ENCODE results near the gene DPH3. TPM values are rescaled to one million over a fixed set of nuclear protein-coding genes. Genes with fewer than 3 reads are reported as not detected.

Gene DPH3
- polyA plus RNA-seq, 1 of the 3 experiments (the other 2 are of a cell fraction), result 8.5 TPM

GRCh38 chr3:16309558-16309957, 44.8 kb upstream of the DPH3 start:
- POLR2A ChIA-PET, result no interaction called here

More at GRCh38 chr3:16309558-16309957, 44.8 kb upstream of the DPH3 start:
- Histone ChIP-seq H3K4me3 (ENCODE audit: low read depth in 2 of 2, low read length in 1 of 2) (no peak overlapping the region), H3K9me2 (no peaks in the 10 kb centered on the region), H3K9me3 (no peaks in the 10 kb centered on the region), H3K4me1 (ENCODE audit: control insufficient read depth in 1 of 2, insufficient read depth in 2 of 2, low read depth in 1 of 2, low read length in 1 of 2) (peaks cover 0 to 14% of the 10 kb centered on the region in 2 experiments; a peak in 1 of 4 replicates), H3K4me2 (no peak overlapping the region), H3F3A (replicated peaks; ENCODE audit: insufficient read depth) (peaks cover 12% of the 10 kb centered on the region), H4K20me1 (ENCODE audit: insufficient read depth) (no peaks in the 10 kb centered on the region), H3K79me2 (ENCODE audit: insufficient read depth) (no peaks in the 10 kb centered on the region), H3K36me3 (replicated peaks in 1 of 2; ENCODE audit: control insufficient read depth in 1 of 2, insufficient read depth in 2 of 2, low read length in 1 of 2) (peaks cover 16 to 39% of the 10 kb centered on the region in 2 experiments), H3K27ac (ENCODE audit: low read depth in 2 of 2, low read length in 1 of 2) (no peak overlapping the region; a peak in 1 of 4 replicates), H3K9ac (no peak overlapping the region), H2AFZ (ENCODE audit: low read depth) (no peak overlapping the region), H3K27me3 (ENCODE audit: insufficient read depth) (no peaks in the 10 kb centered on the region)
- no peak for DNase-seq
- TF ChIP-seq MEF2A (IDR thresholded peaks at IDR 0.05; ENCODE audit: borderline replicate concordance, low read depth) (no peak), FOSL2 (IDR thresholded peaks at IDR 0.05; ENCODE audit: borderline replicate concordance, low read depth) (peak; percentile 67), RCOR1 (IDR thresholded peaks at IDR 0.05; ENCODE audit: low read length) (no peak), SMC3 (IDR thresholded peaks at IDR 0.05; ENCODE audit: low read depth, low read length) (no peak), FOXJ3 (CRISPR knock-in tag; IDR thresholded peaks at IDR 0.05) (no peak), RAD21 (IDR thresholded peaks at IDR 0.05; ENCODE audit: low read length) (no peak), USF2 (IDR thresholded peaks at IDR 0.05; ENCODE audit: borderline replicate concordance, low read depth, low read length) (no peak), JUND (IDR thresholded peaks at IDR 0.05) (peak; percentile 50), GATA2 (CRISPR knock-in tag; IDR thresholded peaks at IDR 0.05) (no peak), RXRA (IDR thresholded peaks at IDR 0.05; ENCODE audit: borderline replicate concordance, low read depth) (no peak), TCF12 (IDR thresholded peaks at IDR 0.05) (peak; percentile 30; the same call in 1 of the 2 replicates), RFX5 (IDR thresholded peaks at IDR 0.05; ENCODE audit: low read length) (no peak), ELF1 (IDR thresholded peaks at IDR 0.05) (no peak), GABPA (IDR thresholded peaks at IDR 0.05; ENCODE audit: low read depth) (no peak), TEAD4 (IDR thresholded peaks at IDR 0.05; ENCODE audit: borderline replicate concordance, insufficient read depth) (no peak), TAF1 (IDR thresholded peaks at IDR 0.05; ENCODE audit: borderline replicate concordance, low read depth, low read length) (no peak), NFIC (IDR thresholded peaks at IDR 0.05; ENCODE audit: borderline replicate concordance) (no peak), YY1 (IDR thresholded peaks at IDR 0.05; ENCODE audit: low read depth) (no peak), NRF1 (IDR thresholded peaks at IDR 0.05; ENCODE audit: low read depth, low read length) (no peak)
- TF ChIP-seq, protein P1, sequence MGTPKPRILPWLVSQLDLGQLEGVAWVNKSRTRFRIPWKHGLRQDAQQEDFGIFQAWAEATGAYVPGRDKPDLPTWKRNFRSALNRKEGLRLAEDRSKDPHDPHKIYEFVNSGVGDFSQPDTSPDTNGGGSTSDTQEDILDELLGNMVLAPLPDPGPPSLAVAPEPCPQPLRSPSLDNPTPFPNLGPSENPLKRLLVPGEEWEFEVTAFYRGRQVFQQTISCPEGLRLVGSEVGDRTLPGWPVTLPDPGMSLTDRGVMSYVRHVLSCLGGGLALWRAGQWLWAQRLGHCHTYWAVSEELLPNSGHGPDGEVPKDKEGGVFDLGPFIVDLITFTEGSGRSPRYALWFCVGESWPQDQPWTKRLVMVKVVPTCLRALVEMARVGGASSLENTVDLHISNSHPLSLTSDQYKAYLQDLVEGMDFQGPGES (IDR thresholded peaks at IDR 0.05; ENCODE audit: low read depth, low read length), result no peak
- TF ChIP-seq, protein P2, sequence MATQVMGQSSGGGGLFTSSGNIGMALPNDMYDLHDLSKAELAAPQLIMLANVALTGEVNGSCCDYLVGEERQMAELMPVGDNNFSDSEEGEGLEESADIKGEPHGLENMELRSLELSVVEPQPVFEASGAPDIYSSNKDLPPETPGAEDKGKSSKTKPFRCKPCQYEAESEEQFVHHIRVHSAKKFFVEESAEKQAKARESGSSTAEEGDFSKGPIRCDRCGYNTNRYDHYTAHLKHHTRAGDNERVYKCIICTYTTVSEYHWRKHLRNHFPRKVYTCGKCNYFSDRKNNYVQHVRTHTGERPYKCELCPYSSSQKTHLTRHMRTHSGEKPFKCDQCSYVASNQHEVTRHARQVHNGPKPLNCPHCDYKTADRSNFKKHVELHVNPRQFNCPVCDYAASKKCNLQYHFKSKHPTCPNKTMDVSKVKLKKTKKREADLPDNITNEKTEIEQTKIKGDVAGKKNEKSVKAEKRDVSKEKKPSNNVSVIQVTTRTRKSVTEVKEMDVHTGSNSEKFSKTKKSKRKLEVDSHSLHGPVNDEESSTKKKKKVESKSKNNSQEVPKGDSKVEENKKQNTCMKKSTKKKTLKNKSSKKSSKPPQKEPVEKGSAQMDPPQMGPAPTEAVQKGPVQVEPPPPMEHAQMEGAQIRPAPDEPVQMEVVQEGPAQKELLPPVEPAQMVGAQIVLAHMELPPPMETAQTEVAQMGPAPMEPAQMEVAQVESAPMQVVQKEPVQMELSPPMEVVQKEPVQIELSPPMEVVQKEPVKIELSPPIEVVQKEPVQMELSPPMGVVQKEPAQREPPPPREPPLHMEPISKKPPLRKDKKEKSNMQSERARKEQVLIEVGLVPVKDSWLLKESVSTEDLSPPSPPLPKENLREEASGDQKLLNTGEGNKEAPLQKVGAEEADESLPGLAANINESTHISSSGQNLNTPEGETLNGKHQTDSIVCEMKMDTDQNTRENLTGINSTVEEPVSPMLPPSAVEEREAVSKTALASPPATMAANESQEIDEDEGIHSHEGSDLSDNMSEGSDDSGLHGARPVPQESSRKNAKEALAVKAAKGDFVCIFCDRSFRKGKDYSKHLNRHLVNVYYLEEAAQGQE (IDR thresholded peaks at IDR 0.05; ENCODE audit: low read depth, low read length), result no peak
- TF ChIP-seq, protein P3, sequence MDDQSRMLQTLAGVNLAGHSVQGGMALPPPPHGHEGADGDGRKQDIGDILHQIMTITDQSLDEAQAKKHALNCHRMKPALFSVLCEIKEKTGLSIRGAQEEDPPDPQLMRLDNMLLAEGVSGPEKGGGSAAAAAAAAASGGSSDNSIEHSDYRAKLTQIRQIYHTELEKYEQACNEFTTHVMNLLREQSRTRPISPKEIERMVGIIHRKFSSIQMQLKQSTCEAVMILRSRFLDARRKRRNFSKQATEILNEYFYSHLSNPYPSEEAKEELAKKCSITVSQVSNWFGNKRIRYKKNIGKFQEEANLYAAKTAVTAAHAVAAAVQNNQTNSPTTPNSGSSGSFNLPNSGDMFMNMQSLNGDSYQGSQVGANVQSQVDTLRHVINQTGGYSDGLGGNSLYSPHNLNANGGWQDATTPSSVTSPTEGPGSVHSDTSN (IDR thresholded peaks at IDR 0.05), result peak; percentile 64
- CTCF ChIA-PET, result no interaction called here
- 19% methylated on average over 2 of the region's 2 CpGs for WGBS (ENCODE audit: low lambda C conversion rate)

Data from SK-N-SH (cell line).